GM12875 (cell line): ENCODE data around the gene CEP162.
A peak's percentile ranks its signal among the peaks of the same experiment; 100 is the strongest.
"Not testable (repeated sequence)": the region's sequence is repeated elsewhere in the genome, so short reads cannot be mapped to it uniquely, and the experiment has no call there.

ENCODE experiments used
- H3K4me3 ChIP-seq: one replicate; pipeline ENCODE4 v1.5.1; 2011; ENCODE audit warnings: low read depth, low read length, control low read depth
- CTCF ChIP-seq: IDR thresholded peaks from 2 replicates; pipeline ENCODE4 v1.5.1; 2011; ENCODE audit warnings: low read depth, mild to moderate bottlenecking, control low read depth, inconsistent platforms, low read length, moderate library complexity, borderline replicate concordance; ENCODE audit not compliant: insufficient read depth

The CEP162 gene

GRCh38 chr6:84253380-84253779, 25.9 kb upstream of the CEP162 start:
- no peak for TF ChIP-seq CTCF
- H3K4me3 ChIP-seq: no peak overlapping the region

DNA sequence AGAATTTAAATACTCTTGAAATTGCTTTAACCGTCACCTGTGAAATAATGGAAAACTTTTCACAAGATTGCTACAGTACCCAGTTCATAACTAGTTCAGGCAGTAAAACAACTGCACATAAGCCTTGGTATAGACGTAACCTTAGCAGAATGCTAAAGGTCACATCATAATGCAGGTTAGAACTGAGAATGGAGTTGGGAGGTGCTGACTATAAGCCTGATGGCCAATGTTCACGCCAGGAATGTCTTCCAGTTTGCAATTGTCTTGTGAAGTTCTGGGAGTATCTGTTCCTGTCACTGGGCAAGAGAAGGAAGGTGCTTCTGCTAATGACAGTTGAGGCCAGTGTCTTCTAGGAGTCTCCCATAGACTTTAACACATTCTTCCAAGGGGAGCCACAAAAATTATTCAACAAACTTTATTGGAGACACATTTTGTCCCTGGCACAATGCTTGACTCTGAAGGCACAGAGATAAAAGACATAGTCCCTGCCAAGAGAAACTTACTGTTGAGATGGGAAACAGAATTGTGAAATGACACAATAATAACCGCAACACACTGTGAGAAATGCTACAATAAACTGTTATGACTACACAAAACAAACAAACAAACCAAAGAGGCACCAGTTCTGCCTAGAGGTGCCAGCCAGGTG, 24.6 kb upstream of the CEP162 start:
- TF ChIP-seq CTCF: no peak
- H3K4me3 ChIP-seq: no peak overlapping the region

GRCh38 chr6:84249724-84250123, 22.3 kb upstream of the CEP162 start:
- no peak for TF ChIP-seq CTCF
- H3K4me3 ChIP-seq: no peak overlapping the region

GRCh38 chr6:84244416-84245081, 17.1 kb upstream of the CEP162 start:
- H3K4me3 ChIP-seq: not testable (repeated sequence)

GRCh38 chr6:84243240-84243639, 15.8 kb upstream of the CEP162 start:
- TF ChIP-seq CTCF: no peak
- H3K4me3 ChIP-seq: no peak overlapping the region

- TF ChIP-seq CTCF: no peak
- no peak overlapping the region for H3K4me3 ChIP-seq
These were observed 14.8 kb upstream of the CEP162 start for GRCh38 chr6:84242265-84242664.

GRCh38 chr6:84228198-84228543, 728 bp upstream of the CEP162 start:
- H3K4me3 ChIP-seq: peak overlapping the region; percentile 82
- TF ChIP-seq CTCF: no peak

DNA sequence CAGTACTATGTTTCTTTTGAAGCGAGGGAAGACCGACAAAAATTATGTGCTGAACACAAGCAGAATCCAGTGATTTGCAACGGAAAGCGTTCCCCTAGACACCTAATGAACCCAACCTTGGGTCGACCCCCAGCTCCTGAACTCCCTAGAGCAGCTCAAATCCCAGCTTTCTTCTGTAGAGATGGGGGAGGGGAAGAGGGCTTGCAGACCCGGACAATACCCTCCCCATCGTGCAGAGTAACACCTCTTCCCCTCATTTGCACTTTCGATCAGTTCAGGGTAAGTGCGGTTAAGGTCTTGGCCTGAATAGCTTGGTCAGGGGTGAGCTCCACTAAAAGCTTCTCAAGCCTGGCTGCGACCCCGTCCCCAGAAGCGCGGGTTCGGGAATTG, 404 bp downstream of the CEP162 start:
- peak overlapping the region; percentile 82 for H3K4me3 ChIP-seq
- TF ChIP-seq CTCF: no peak
